Prostate gland (tissue), 2 donors: ENCODE data around the gene FRG1.

Source experiments
- CTCF ChIP-seq, 4 experiments: fragments of 200-600 bp in 2 of 4; fragments of 450-650 bp in 2 of 4; sonication (generic) in 2 of 4; IDR thresholded peaks; 1 replicate in 3 of 4; 2 replicates in 1 of 4; pipeline ENCODE4 v1.5.1; 2016 to 2019; ENCODE audit warnings: antibody characterized with exemption in 4 of 4, mild to moderate bottlenecking in 2 of 4, moderate library complexity in 2 of 4
- POLR2A ChIP-seq: fragments of 450-650 bp; IDR thresholded peaks from one replicate; pipeline ENCODE4 v1.6.1; 2016; ENCODE audit warnings: antibody characterized with exemption, mild to moderate bottlenecking
- POLR2AphosphoS5 ChIP-seq: sonication (generic); formaldehyde crosslinking; IDR thresholded peaks from one replicate; pipeline ENCODE4 v1.6.1; 2017; ENCODE audit warnings: antibody characterized with exemption

GRCh38 chr4:189940178-189941004, at the start of gene FRG1:
- TF ChIP-seq CTCF (IDR thresholded peaks at IDR 0.05) (peak; percentile 85 to 98 (median 93)), POLR2A (peak; percentile 64), POLR2AphosphoS5 (peak; percentile 98)
